ENCODE data around the gene PCDHB8.
"Not testable (repeated sequence)": the region's sequence is repeated elsewhere in the genome, so short reads cannot be mapped to it uniquely, and the experiment has no call there.

PCDHB8 gene

GRCh38 chr5:141184117-141184855 is 6.7 kb downstream of the PCDHB8 start:
- not testable (repeated sequence) for DNase-seq (ENCODE audit: low spot score)

- DNase-seq (ENCODE audit: low spot score) = peak; percentile 59
These were observed 9.4 kb downstream of the PCDHB8 start, which contains the start of gene PCDHB9 for GRCh38 chr5:141186897-141187512. PCDHB9 (plus strand) TSS chr5:141187161; CDS start chr5:141187319, 158 bp downstream.

GRCh38 chr5:141188682-141189081 is 11.1 kb downstream of the PCDHB8 start:
- DNase-seq (ENCODE audit: low spot score) = not testable (repeated sequence)

GRCh38 chr5:141189131-141189530 is 11.5 kb downstream of the PCDHB8 start:
- not testable (repeated sequence) for DNase-seq (ENCODE audit: low spot score)

GRCh38 chr5:141192110-141192725 is 14.6 kb downstream of the PCDHB8 start, which contains the start of gene PCDHB10:
PCDHB10 (plus strand) TSS chr5:141192353; CDS start chr5:141192553, 200 bp downstream.
- DNase-seq (ENCODE audit: low spot score) = peak; percentile 68

- DNase-seq (ENCODE audit: low spot score) = not testable (repeated sequence)
These were observed 16.7 kb downstream of the PCDHB8 start for GRCh38 chr5:141194332-141194731.

- DNase-seq (ENCODE audit: low spot score) = no peak
These were observed 18.8 kb downstream of the PCDHB8 start for GRCh38 chr5:141196363-141196762.

- DNase-seq (ENCODE audit: low spot score) = peak; percentile 25
These were observed 22.0 kb downstream of the PCDHB8 start, which contains the start of gene PCDHB11 for GRCh38 chr5:141199359-141200235. PCDHB11 (plus strand) TSS chr5:141199627; CDS start chr5:141199775, 148 bp downstream.

- not testable (repeated sequence) for DNase-seq (ENCODE audit: low spot score)
These were observed 23.5 kb downstream of the PCDHB8 start for GRCh38 chr5:141201126-141201525.

- not testable (repeated sequence) for DNase-seq (ENCODE audit: low spot score)
These were observed 24.1 kb downstream of the PCDHB8 start for GRCh38 chr5:141201646-141202045.

GRCh38 chr5:141208478-141208877 is 30.9 kb downstream of the PCDHB8 start, which contains the start of gene PCDHB12:
PCDHB12 (plus strand) TSS chr5:141208719; CDS start chr5:141208908, 189 bp downstream.
- no peak for DNase-seq (ENCODE audit: low spot score)

GRCh38 chr5:141210281-141210680 is 32.7 kb downstream of the PCDHB8 start:
- DNase-seq (ENCODE audit: low spot score) = not testable (repeated sequence)

- DNase-seq (ENCODE audit: low spot score) = not testable (repeated sequence)
These were observed 33.3 kb downstream of the PCDHB8 start for GRCh38 chr5:141210849-141211248.

GRCh38 chr5:141213656-141214339 is 36.2 kb downstream of the PCDHB8 start, which contains the start of gene PCDHB13:
PCDHB13 (plus strand) TSS chr5:141213919; CDS start chr5:141214124, 205 bp downstream.
- DNase-seq (ENCODE audit: low spot score) = not testable (repeated sequence)

GRCh38 chr5:141214583-141214982 is 37.0 kb downstream of the PCDHB8 start:
- not testable (repeated sequence) for DNase-seq (ENCODE audit: low spot score)

- DNase-seq (ENCODE audit: low spot score) = not testable (repeated sequence)
These were observed 37.9 kb downstream of the PCDHB8 start for GRCh38 chr5:141215504-141215903.

GRCh38 chr5:141216035-141216434 is 38.4 kb downstream of the PCDHB8 start:
- not testable (repeated sequence) for DNase-seq (ENCODE audit: low spot score)

GRCh38 chr5:141223112-141223783 is 45.7 kb downstream of the PCDHB8 start, which contains the start of gene PCDHB14:
PCDHB14 (plus strand) TSS chr5:141223343; CDS start chr5:141223506, 163 bp downstream.
- DNase-seq (ENCODE audit: low spot score) = peak; percentile 65

GRCh38 chr5:141224844-141225243 is 47.3 kb downstream of the PCDHB8 start:
- not testable (repeated sequence) for DNase-seq (ENCODE audit: low spot score)

GRCh38 chr5:141225421-141225820 is 47.8 kb downstream of the PCDHB8 start:
- DNase-seq (ENCODE audit: low spot score) = not testable (repeated sequence)
